A673 (cell line): ENCODE data around the gene SHANK1. TPM values are rescaled to one million over a fixed set of nuclear protein-coding genes. Genes with fewer than 3 reads are reported as not detected.

Experiments
- BruUV-seq: library from RNA; stranded (reverse); fragments of 400-500 nt; replicated peaks from 2 replicates; lab custom pipeline; 2021; lab: Mats Ljungman, UMichigan
- CTCF ChIA-PET: fragments of 300-600 bp; sonication (Branson Sonifier 250); formaldehyde crosslinking; loops from one replicate; lab custom pipeline; 2022; ENCODE audit warnings: antibody characterized with exemption; lab: Charles Lee
- POLR2A ChIA-PET: fragments of 300-600 bp; sonication (Branson Sonifier 250); formaldehyde crosslinking; loops from one replicate; lab custom pipeline; 2022; ENCODE audit warnings: antibody characterized with exemption; ENCODE audit not compliant: low non-redundant PET; lab: Charles Lee
- DNase-seq: peaks from one replicate; pipeline ENCODE4 v3.0.0-alpha.2; 2015; ENCODE audit warnings: low spot score
- H3K27ac ChIP-seq: fragments of 200-600 bp; sonication (generic); 2 replicates; pipeline ENCODE4 v1.5.1; 2016; ENCODE audit warnings: mixed run types, low read depth, mild to moderate bottlenecking, mixed read lengths, antibody characterized with exemption, low read length; ENCODE audit not compliant: poor library complexity, severe bottlenecking
- H3K27me3 ChIP-seq: fragments of 200-600 bp; sonication (generic); replicated peaks from 2 replicates; pipeline ENCODE4 v1.6.1; 2017; ENCODE audit warnings: mixed run types, low read depth, mild to moderate bottlenecking, mixed read lengths, antibody characterized with exemption, low read length; ENCODE audit not compliant: insufficient read depth, poor library complexity
- H3K36me3 ChIP-seq: fragments of 200-600 bp; sonication (generic); 2 replicates; pipeline ENCODE4 v1.6.1; 2016; ENCODE audit warnings: mixed run types, mild to moderate bottlenecking, mixed read lengths, antibody characterized with exemption, low read length; ENCODE audit not compliant: insufficient read depth, poor library complexity, severe bottlenecking
- H3K4me1 ChIP-seq: fragments of 200-600 bp; sonication (generic); 2 replicates; pipeline ENCODE4 v1.6.1; 2017; ENCODE audit warnings: mixed run types, mild to moderate bottlenecking, mixed read lengths, antibody characterized with exemption, low read length; ENCODE audit not compliant: insufficient read depth, poor library complexity, severe bottlenecking
- H3K4me3 ChIP-seq: fragments of 200-600 bp; sonication (generic); 2 replicates; pipeline ENCODE4 v1.5.1; 2016; ENCODE audit warnings: low read depth, mixed run types, mild to moderate bottlenecking, mixed read lengths, low read length; ENCODE audit not compliant: poor library complexity, severe bottlenecking
- H3K9me3 ChIP-seq: fragments of 200-600 bp; sonication (generic); 2 replicates; pipeline ENCODE4 v1.6.1; 2016; ENCODE audit warnings: mixed run types, low read depth, mild to moderate bottlenecking, mixed read lengths, antibody characterized with exemption, low read length; ENCODE audit not compliant: poor library complexity, severe bottlenecking
- EZH2 ChIP-seq: fragments of 200-600 bp; sonication (generic); IDR thresholded peaks from 2 replicates; pipeline ENCODE4 v1.6.1; 2017; ENCODE audit warnings: borderline replicate concordance, low read depth, mild to moderate bottlenecking, mixed read lengths, antibody characterized with exemption, low read length; ENCODE audit not compliant: poor library complexity, severe bottlenecking
- intact Hi-C: fragments of 100-400 bp; cut with micrococcal nuclease; formaldehyde crosslinking; loops from one replicate; pipeline ENCODE4 v1.10.0; 2022; ENCODE audit not compliant: unreplicated experiment
- total RNA-seq: library from RNA; stranded (reverse); gene quantifications from 2 replicates; pipeline ENCODE4 v1.2.3, GENCODE V29; 2021
- TF ChIP-seq, protein P1 (sequence below): fragments of 300-800, 200-600 bp; sonication (generic); conservative IDR thresholded peaks from 2 replicates; pipeline ENCODE4 v1.5.1; 2017; ENCODE audit warnings: low read depth, mild to moderate bottlenecking, antibody characterized with exemption, low read length, moderate library complexity, mixed read lengths

Gene SHANK1
- total RNA-seq, 1 experiment from 2014 or later, result 69.7 TPM

DNA sequence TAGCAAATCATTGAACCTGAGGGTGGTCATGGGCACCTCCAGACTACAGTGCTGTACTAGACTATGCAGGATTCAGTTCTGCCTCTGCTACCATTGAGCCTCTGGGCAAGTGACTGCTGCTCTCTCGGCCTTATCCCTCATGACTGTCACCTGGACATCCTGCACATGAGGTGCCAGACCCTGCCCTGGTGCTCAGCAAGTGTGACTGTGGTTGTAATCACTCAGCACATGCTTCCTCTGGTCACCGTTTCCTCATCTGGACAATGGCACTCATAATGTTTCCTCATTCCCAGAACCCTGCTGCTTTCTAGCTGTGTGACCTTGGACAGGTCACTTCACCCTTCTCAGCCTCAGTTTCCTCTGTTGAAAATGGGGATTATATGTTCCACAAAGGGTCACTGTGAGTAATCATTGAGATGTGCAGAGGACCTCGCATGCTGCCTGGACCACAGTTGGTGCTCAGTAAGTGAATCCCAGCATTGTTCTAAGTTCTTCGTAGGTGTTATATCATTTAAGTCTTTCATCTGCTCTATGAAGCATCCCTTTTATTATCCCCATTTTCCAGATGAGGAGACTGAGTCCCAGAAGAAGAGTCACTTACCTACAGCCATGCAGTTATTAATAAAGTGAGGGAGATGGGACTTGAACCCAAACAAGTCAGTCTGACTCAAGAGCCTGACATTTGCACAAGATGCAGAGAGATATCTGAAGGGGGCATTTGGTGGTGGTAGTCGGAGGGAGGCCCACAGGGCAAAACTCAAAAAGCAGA lies 83.1 kb downstream of the SHANK1 start:
- no peak overlapping the region for H3K4me3 ChIP-seq
- ChIA-PET POLR2A (no interaction called here), CTCF (no interaction called here)
- no TSS peak for BruUV-seq
- no peaks in the 10 kb centered on the region for H3K36me3 ChIP-seq
- peaks cover 11% of the 10 kb centered on the region for H3K27me3 ChIP-seq
- no peak overlapping the region for H3K27ac ChIP-seq
- H3K4me1 ChIP-seq, result no peaks in the 10 kb centered on the region
- TF ChIP-seq EZH2, result no peak
- TF ChIP-seq, protein P1, sequence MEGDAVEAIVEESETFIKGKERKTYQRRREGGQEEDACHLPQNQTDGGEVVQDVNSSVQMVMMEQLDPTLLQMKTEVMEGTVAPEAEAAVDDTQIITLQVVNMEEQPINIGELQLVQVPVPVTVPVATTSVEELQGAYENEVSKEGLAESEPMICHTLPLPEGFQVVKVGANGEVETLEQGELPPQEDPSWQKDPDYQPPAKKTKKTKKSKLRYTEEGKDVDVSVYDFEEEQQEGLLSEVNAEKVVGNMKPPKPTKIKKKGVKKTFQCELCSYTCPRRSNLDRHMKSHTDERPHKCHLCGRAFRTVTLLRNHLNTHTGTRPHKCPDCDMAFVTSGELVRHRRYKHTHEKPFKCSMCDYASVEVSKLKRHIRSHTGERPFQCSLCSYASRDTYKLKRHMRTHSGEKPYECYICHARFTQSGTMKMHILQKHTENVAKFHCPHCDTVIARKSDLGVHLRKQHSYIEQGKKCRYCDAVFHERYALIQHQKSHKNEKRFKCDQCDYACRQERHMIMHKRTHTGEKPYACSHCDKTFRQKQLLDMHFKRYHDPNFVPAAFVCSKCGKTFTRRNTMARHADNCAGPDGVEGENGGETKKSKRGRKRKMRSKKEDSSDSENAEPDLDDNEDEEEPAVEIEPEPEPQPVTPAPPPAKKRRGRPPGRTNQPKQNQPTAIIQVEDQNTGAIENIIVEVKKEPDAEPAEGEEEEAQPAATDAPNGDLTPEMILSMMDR, result no peak
- intact Hi-C loops, result no loop called here
- peaks cover 12% of the 10 kb centered on the region for H3K9me3 ChIP-seq
- no peak for DNase-seq

DNA sequence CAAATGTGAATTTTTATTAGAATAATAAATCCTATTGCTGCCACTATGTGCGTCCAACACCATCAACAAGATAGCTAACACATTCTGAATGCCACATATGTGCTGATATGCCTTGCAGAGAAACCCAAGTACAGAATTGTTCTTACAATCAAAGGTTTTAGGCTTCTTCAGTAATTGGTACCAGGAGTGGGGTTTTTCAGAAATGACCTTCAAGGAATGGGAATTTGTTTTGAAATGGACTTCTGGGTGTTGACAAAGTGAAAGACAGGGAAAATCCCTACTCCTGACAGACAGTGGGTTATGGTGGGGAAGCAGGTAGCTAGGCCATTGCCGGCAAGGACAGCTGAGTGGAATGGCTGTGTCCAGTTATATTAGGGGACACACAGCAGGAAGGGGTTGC lies 85.6 kb downstream of the SHANK1 start:
- POLR2A ChIA-PET, result no interaction called here

DNA sequence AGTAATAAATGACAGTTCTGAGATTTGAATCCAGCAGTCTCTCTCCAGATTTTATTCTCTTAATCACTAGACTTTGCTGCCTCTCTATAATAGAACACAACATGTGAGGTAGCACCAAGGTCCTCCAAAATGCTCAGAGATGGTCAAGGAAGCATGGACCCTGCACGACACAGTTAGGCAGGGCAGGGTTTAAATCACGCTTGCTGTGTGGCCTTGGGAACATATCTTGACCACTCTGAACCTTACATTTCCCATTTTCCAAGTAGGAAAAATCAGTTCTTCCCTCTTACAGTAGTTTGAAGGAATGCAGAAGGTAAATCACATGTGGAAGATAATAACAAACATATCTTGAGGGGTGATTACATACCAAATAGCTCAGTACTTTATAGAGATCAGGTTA lies 86.2 kb downstream of the SHANK1 start:
- ChIA-PET POLR2A (no interaction called here), CTCF (no interaction called here)
- Histone ChIP-seq H3K4me3 (no peak overlapping the region), H3K4me1 (no peaks in the 10 kb centered on the region), H3K9me3 (peaks cover 12% of the 10 kb centered on the region), H3K36me3 (no peaks in the 10 kb centered on the region), H3K27ac (no peak overlapping the region), H3K27me3 (peaks cover 9% of the 10 kb centered on the region)
- no peak for DNase-seq
- intact Hi-C loops, result no loop called here
- BruUV-seq, result no TSS peak
- TF ChIP-seq EZH2, result no peak
- TF ChIP-seq, protein P1, result no peak

More for the DNA sequence above, 85.6 kb downstream of the SHANK1 start:
- no TSS peak for BruUV-seq
- H3K27me3 ChIP-seq, result peaks cover 11% of the 10 kb centered on the region
- TF ChIP-seq, protein P1, result no peak
- TF ChIP-seq EZH2, result no peak
- H3K9me3 ChIP-seq, result peaks cover 12% of the 10 kb centered on the region
- no peak overlapping the region for H3K27ac ChIP-seq
- no peaks in the 10 kb centered on the region for H3K4me1 ChIP-seq
- CTCF ChIA-PET, result no interaction called here
- H3K36me3 ChIP-seq, result no peaks in the 10 kb centered on the region
- intact Hi-C loops, result no loop called here
- H3K4me3 ChIP-seq, result no peak overlapping the region
- DNase-seq, result no peak
